Ammon's horn (tissue), 1 donor: Measurements from ENCODE around the gene OMG.
"Not testable (repeated sequence)": the region's sequence is repeated elsewhere in the genome, so short reads cannot be mapped to it uniquely, and the experiment has no call there.

ENCODE experiments used
- DNase-seq: peaks from one replicate; pipeline ENCODE4 v3.0.0-alpha.2; 2016; ENCODE audit warnings: low spot score

The OMG gene

GRCh38 chr17:31308372-31309334 lies 11.6 kb upstream of the OMG start:
- DNase-seq: no peak

- no peak for DNase-seq
Measured at GRCh38 chr17:31307640-31308039, 10.6 kb upstream of the OMG start.

GRCh38 chr17:31299624-31300023 lies 2.6 kb upstream of the OMG start:
- DNase-seq: no peak

- peak; percentile 55 for DNase-seq
Measured at GRCh38 chr17:31296142-31296541, 897 bp downstream of the OMG start.

GRCh38 chr17:31295489-31295871 lies 1.6 kb downstream of the OMG start:
- no peak for DNase-seq

GRCh38 chr17:31294820-31295488 lies 2.1 kb downstream of the OMG start:
- DNase-seq: no peak

GRCh38 chr17:31294231-31294630 lies 2.8 kb downstream of the OMG start:
- DNase-seq: peak; percentile 18

- no peak for DNase-seq
Measured at GRCh38 chr17:31293581-31293980, 3.5 kb downstream of the OMG start.

GRCh38 chr17:31291820-31292219 lies 5.2 kb downstream of the OMG start:
- DNase-seq: no peak

GRCh38 chr17:31289790-31290189 lies 7.2 kb downstream of the OMG start:
- no peak for DNase-seq

GRCh38 chr17:31287932-31288331 lies 9.1 kb downstream of the OMG start:
- DNase-seq: not testable (repeated sequence)

GRCh38 chr17:31286587-31286986 lies 10.5 kb downstream of the OMG start:
- DNase-seq: no peak

- DNase-seq: no peak
Measured at GRCh38 chr17:31283841-31284240, 13.2 kb downstream of the OMG start.

- DNase-seq: no peak
Measured at GRCh38 chr17:31281061-31281460, 16.0 kb downstream of the OMG start.

- DNase-seq: no peak
Measured at GRCh38 chr17:31279401-31279800, 17.6 kb downstream of the OMG start.

- DNase-seq: no peak
Measured at GRCh38 chr17:31275116-31275515, 21.9 kb downstream of the OMG start.

GRCh38 chr17:31274252-31274651 lies 22.8 kb downstream of the OMG start:
- peak; percentile 9 for DNase-seq

- DNase-seq: no peak
Measured at GRCh38 chr17:31273516-31273915, 23.5 kb downstream of the OMG start.

- no peak for DNase-seq
Measured at GRCh38 chr17:31272803-31273202, 24.2 kb downstream of the OMG start.

GRCh38 chr17:31272236-31272635 lies 24.8 kb downstream of the OMG start:
- DNase-seq: no peak

- peak; percentile 7 for DNase-seq
Measured at GRCh38 chr17:31269578-31269983, 27.5 kb downstream of the OMG start.

GRCh38 chr17:31269036-31269577 lies 27.9 kb downstream of the OMG start:
- no peak for DNase-seq

GRCh38 chr17:31266042-31266441 lies 31.0 kb downstream of the OMG start:
- no peak for DNase-seq
